CD4-positive, alpha-beta T cell treated with Interleukin-17A for 4 hours (primary cell): ENCODE measurements around the gene IRGQ.
"Not testable (repeated sequence)": the region's sequence is repeated elsewhere in the genome, so short reads cannot be mapped to it uniquely, and the experiment has no call there.

Experiments
- DNase-seq: peaks from one replicate; pipeline ENCODE4 v3.0.0-alpha.2; 2020; ENCODE audit warnings: mixed read lengths

IRGQ gene

GRCh38 chr19:43596842-43597461 is 1.0 kb upstream of the IRGQ start:
- no peak for DNase-seq

GRCh38 chr19:43595605-43595998 is 332 bp downstream of the IRGQ start:
- no peak for DNase-seq

- peak; percentile 80 for DNase-seq
These were observed 977 bp downstream of the IRGQ start for GRCh38 chr19:43594710-43595604.

GRCh38 chr19:43594081-43594697 is 1.7 kb downstream of the IRGQ start:
- no peak for DNase-seq

GRCh38 chr19:43592800-43593350 is 3.1 kb downstream of the IRGQ start:
- no peak for DNase-seq

GRCh38 chr19:43591904-43592772 is 3.8 kb downstream of the IRGQ start:
- no peak for DNase-seq

- DNase-seq: no peak
These were observed 6.3 kb downstream of the IRGQ start for GRCh38 chr19:43589678-43590077.

GRCh38 chr19:43589277-43589676 is 6.7 kb downstream of the IRGQ start:
- no peak for DNase-seq

GRCh38 chr19:43587029-43587428 is 8.9 kb downstream of the IRGQ start:
- DNase-seq: not testable (repeated sequence)

GRCh38 chr19:43586346-43586745 is 9.6 kb downstream of the IRGQ start:
- no peak for DNase-seq

GRCh38 chr19:43584484-43584883 is 11.4 kb downstream of the IRGQ start:
- DNase-seq: no peak

- DNase-seq: no peak
These were observed 13.4 kb downstream of the IRGQ start for GRCh38 chr19:43582495-43582894.

GRCh38 chr19:43581467-43581866 is 14.5 kb downstream of the IRGQ start:
- DNase-seq: no peak

GRCh38 chr19:43578787-43579186 is 17.1 kb downstream of the IRGQ start:
- DNase-seq: no peak

GRCh38 chr19:43575955-43576878 is 19.7 kb downstream of the IRGQ start:
- peak; percentile 14 for DNase-seq

- DNase-seq: peak; percentile 97
These were observed 20.6 kb downstream of the IRGQ start, which contains the start of the genes PINLYP and XRCC1 for GRCh38 chr19:43575156-43575950. TSS of gene PINLYP (plus strand) at chr19:43575801. CDS start at chr19:43577192, 1,391 bp downstream. TSS of gene XRCC1 (minus strand) at chr19:43575527. CDS start at chr19:43575458, 69 bp downstream.

- no peak for DNase-seq
These were observed 21.3 kb downstream of the IRGQ start for GRCh38 chr19:43574424-43575155.

GRCh38 chr19:43572171-43572588 is 23.8 kb downstream of the IRGQ start:
- no peak for DNase-seq

GRCh38 chr19:43570174-43570791 is 25.7 kb downstream of the IRGQ start:
- DNase-seq: no peak
